CD14-positive monocyte (primary cell): Measurements from ENCODE around the gene OR2J1. TPM values are rescaled to one million over a fixed set of nuclear protein-coding genes. Genes with fewer than 3 reads are reported as not detected.
"Not testable (repeated sequence)": the region's sequence is repeated elsewhere in the genome, so short reads cannot be mapped to it uniquely, and the experiment has no call there.

Experiments
- DNase-seq, 3 donors: peaks; one replicate each; pipeline ENCODE4 v3.0.0-alpha.2; 2011 to 2022
- H2AFZ ChIP-seq: 2 replicates; pipeline ENCODE4 v1.6.0; 2012; ENCODE audit warnings: mild to moderate bottlenecking, low read depth, low read length, inconsistent platforms; ENCODE audit not compliant: insufficient read depth, poor library complexity, severe bottlenecking
- H3K27ac ChIP-seq, 2 donors: 1 replicate in 1 of 2; 2 replicates in 1 of 2; pipeline ENCODE4 v1.5.1; 2012 to 2013; ENCODE audit warnings: low read length in 2 of 2, control low read depth in 1 of 2, inconsistent platforms in 1 of 2, low read depth in 1 of 2, mild to moderate bottlenecking in 1 of 2
- H3K27me3 ChIP-seq, 2 donors: one replicate each; pipeline versions ENCODE4 v1.6.0 to v1.6.1; 2011 to 2013; ENCODE audit warnings: low read length in 2 of 2; ENCODE audit not compliant: control insufficient read depth in 2 of 2, insufficient read depth in 2 of 2
- H3K36me3 ChIP-seq, 2 donors: replicated peaks in 1 of 2; 1 replicate in 1 of 2; 2 replicates in 1 of 2; pipeline versions ENCODE4 v1.5.1 to v1.6.1; 2012 to 2013; ENCODE audit warnings: low read length in 2 of 2, control low read depth in 1 of 2, inconsistent platforms in 1 of 2, mild to moderate bottlenecking in 1 of 2; ENCODE audit not compliant: insufficient read depth in 2 of 2, control insufficient read depth in 1 of 2
- H3K4me1 ChIP-seq, 2 donors: 1 replicate in 1 of 2; 2 replicates in 1 of 2; pipeline versions ENCODE4 v1.5.1 to v1.6.1; 2012 to 2013; ENCODE audit warnings: low read length in 2 of 2, control low read depth in 1 of 2, inconsistent platforms in 1 of 2, mild to moderate bottlenecking in 1 of 2, moderate library complexity in 1 of 2; ENCODE audit not compliant: insufficient read depth in 2 of 2, control insufficient read depth in 1 of 2
- H3K4me2 ChIP-seq: replicated peaks from 2 replicates; pipeline ENCODE3; 2012; ENCODE audit warnings: low read length, moderate library complexity, mild to moderate bottlenecking; ENCODE audit not compliant: poor library complexity, severe bottlenecking; ENCODE audit errors: extremely low read depth
- H3K4me3 ChIP-seq, 3 experiments: fragments of 200-600 bp in 1 of 3; sonication (generic) in 1 of 3; replicated peaks in 1 of 3; 1 replicate in 2 of 3; 2 replicates in 1 of 3; pipeline ENCODE4 v1.5.1; 2011 to 2013; ENCODE audit warnings: low read length in 3 of 3, mild to moderate bottlenecking in 3 of 3, control low read depth in 2 of 3, low read depth in 2 of 3, inconsistent platforms in 1 of 3, moderate library complexity in 1 of 3
- H3K79me2 ChIP-seq: 2 replicates; pipeline ENCODE4 v1.6.0; 2012; ENCODE audit warnings: mild to moderate bottlenecking, control low read depth, inconsistent platforms, low read length, moderate library complexity; ENCODE audit not compliant: insufficient read depth
- H3K9ac ChIP-seq: 2 replicates; pipeline ENCODE4 v1.6.0; 2017; ENCODE audit warnings: low read length, mild to moderate bottlenecking; ENCODE audit not compliant: insufficient read depth, poor library complexity, severe bottlenecking
- H3K9me3 ChIP-seq, 2 donors: replicated peaks in 1 of 2; 1 replicate in 1 of 2; 2 replicates in 1 of 2; pipeline versions ENCODE4 v1.5.1 to v1.6.1; 2012 to 2013; ENCODE audit warnings: low read length in 2 of 2, control low read depth in 1 of 2; ENCODE audit not compliant: control insufficient read depth in 1 of 2, insufficient read depth in 1 of 2
- H4K20me1 ChIP-seq: 2 replicates; pipeline ENCODE4 v1.6.0; 2012; ENCODE audit warnings: mild to moderate bottlenecking, low read length, control low read depth, moderate library complexity; ENCODE audit not compliant: insufficient read depth
- H3K27ac Mint-ChIP-seq, 7 donors: one replicate each; pipeline ENCODE4 v1.8.0; 2020; ENCODE audit warnings: mild to moderate bottlenecking in 7 of 7, mixed read lengths in 7 of 7, moderate library complexity in 6 of 7, inconsistent platforms in 2 of 7
- H3K27me3 Mint-ChIP-seq, 3 donors: one replicate each; pipeline ENCODE4 v1.8.0; 2021 to 2022; ENCODE audit warnings: low read depth in 3 of 3, mild to moderate bottlenecking in 3 of 3, mixed read lengths in 3 of 3, moderate library complexity in 3 of 3, inconsistent platforms in 1 of 3
- H3K36me3 Mint-ChIP-seq, 2 donors: one replicate each; pipeline ENCODE4 v1.8.0; 2020; ENCODE audit warnings: mixed read lengths in 2 of 2, inconsistent platforms in 1 of 2, mild to moderate bottlenecking in 1 of 2
- H3K4me1 Mint-ChIP-seq: one replicate; pipeline ENCODE4 v1.8.0; 2020; ENCODE audit warnings: mild to moderate bottlenecking, mixed read lengths
- H3K4me3 Mint-ChIP-seq, 2 donors: one replicate each; pipeline ENCODE4 v1.8.0; 2020; ENCODE audit warnings: mild to moderate bottlenecking in 2 of 2, mixed read lengths in 2 of 2, moderate library complexity in 1 of 2
- H3K9me3 Mint-ChIP-seq, 7 donors: one replicate each; pipeline ENCODE4 v1.8.0; 2020 to 2022; ENCODE audit warnings: mixed read lengths in 7 of 7, mild to moderate bottlenecking in 6 of 7, moderate library complexity in 6 of 7, inconsistent platforms in 2 of 7
- CTCF ChIP-seq: fragments of 200-600 bp; IDR thresholded peaks from one replicate; pipeline ENCODE4 v1.8.0; 2022; ENCODE audit warnings: antibody characterized with exemption, mild to moderate bottlenecking
- WGBS: methylation state at CpG from one replicate; pipeline ENCODE4 v1.1.5; 2013; ENCODE audit warnings: missing lambda C conversion rate; ENCODE audit not compliant: insufficient coverage; 5-methylcytosine and 5-hydroxymethylcytosine counted together
- intact Hi-C, 2 donors: fragments of 100-400 bp; cut with micrococcal nuclease; formaldehyde crosslinking; loops; one replicate each; pipeline versions ENCODE4 v1.15.0 to v1.15.1; 2023
- polyA plus RNA-seq, 3 donors: library from polyadenylated mRNA; depleted of rRNA in 1 of 3; unstranded in 2 of 3; stranded (reverse) in 1 of 3; fragments of 300-500 nt in 2 of 3; fragments of >200 nt in 1 of 3; fragmentation: Illumina TruSeq in 2 of 3; gene quantifications; 1 replicate in 2 of 3; 2 replicates in 1 of 3; pipeline ENCODE4 v1.2.3, GENCODE V29; 2012 to 2021

Gene OR2J1
- polyA plus RNA-seq, 3 donors, result not detected

DNA sequence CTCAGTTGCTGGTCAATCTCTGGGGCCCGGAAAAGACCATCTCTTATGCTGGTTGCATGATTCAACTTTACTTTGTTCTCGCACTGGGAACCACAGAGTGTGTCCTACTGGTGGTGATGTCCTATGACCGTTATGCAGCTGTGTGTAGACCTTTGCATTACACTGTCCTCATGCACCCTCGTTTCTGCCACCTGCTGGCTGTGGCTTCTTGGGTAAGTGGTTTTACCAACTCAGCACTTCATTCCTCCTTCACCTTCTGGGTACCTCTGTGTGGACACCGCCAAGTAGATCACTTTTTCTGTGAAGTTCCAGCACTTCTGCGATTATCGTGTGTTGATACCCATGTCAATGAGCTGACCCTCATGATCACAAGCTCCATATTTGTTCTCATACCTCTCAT lies 12.8 kb downstream of the OR2J1 start:
- Histone ChIP-seq H3K36me3 (no peaks in the 10 kb centered on the region), H3K27ac (no peak overlapping the region), H3K27me3 (no peaks in the 10 kb centered on the region), H3K9ac (no peak overlapping the region), H3K4me2 (no peak overlapping the region), H3K4me3 (no peak overlapping the region), H3K4me1 (no peaks in the 10 kb centered on the region), H2AFZ (no peak overlapping the region), H4K20me1 (no peaks in the 10 kb centered on the region), H3K79me2 (no peaks in the 10 kb centered on the region), H3K9me3 (no peaks in the 10 kb centered on the region)
- Mint-ChIP-seq H3K27ac (no peak overlapping the region), H3K9me3 (peaks cover 0 to 3% (median 0%) of the 10 kb centered on the region in 7 donors), H3K4me1 (no peaks in the 10 kb centered on the region), H3K36me3 (no peaks in the 10 kb centered on the region), H3K4me3 (peak overlapping the region in 1 of 2 donors; percentile 7), H3K27me3 (peaks cover 2 to 3% (median 2%) of the 10 kb centered on the region in 3 donors)
- WGBS, result 92% methylated on average over 3 of the region's 7 CpGs
- intact Hi-C loops, result no loop called here
- no peak for TF ChIP-seq CTCF
- no peak for DNase-seq

DNA sequence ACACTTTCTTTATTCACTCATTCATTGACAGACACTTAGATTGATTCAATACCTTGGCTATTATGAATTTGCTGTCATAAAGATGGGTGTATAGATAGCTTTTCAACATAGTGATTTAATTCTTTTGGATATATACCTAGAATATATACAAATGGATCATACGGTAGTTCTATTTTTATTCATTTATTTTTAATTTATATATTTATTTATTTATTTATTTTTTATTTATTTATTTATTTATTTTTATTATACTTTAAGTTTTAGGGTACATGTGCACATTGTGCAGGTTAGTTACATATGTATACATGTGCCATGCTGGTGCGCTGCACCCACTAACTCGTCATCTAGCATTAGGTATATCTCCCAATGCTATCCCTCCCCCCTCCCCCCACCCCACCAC lies 15.7 kb downstream of the OR2J1 start:
- H3K27me3 Mint-ChIP-seq, H3K27me3 ChIP-seq, H4K20me1 ChIP-seq, H3K4me3 Mint-ChIP-seq, H3K36me3 Mint-ChIP-seq, intact Hi-C loops, H3K27ac ChIP-seq, H3K9me3 ChIP-seq, DNase-seq, H3K4me1 ChIP-seq, H3K27ac Mint-ChIP-seq, H3K4me2 ChIP-seq, H3K4me1 Mint-ChIP-seq, H3K4me3 ChIP-seq, H3K79me2 ChIP-seq, H3K36me3 ChIP-seq, H3K9ac ChIP-seq, H3K9me3 Mint-ChIP-seq, H2AFZ ChIP-seq: not testable (repeated sequence)
- no CpG with 5 or more reads among the region's 3 CpGs for WGBS
